ENCODE results near the gene TMEFF1.

Gene TMEFF1

GRCh38 chr9:100619194-100619593 is 146.2 kb downstream of the TMEFF1 start:
- H3K9me2 ChIP-seq (replicated peaks; ENCODE audit: control insufficient read depth, low read length) = no peaks in the 10 kb centered on the region
- TF ChIP-seq EZH2phosphoT487 (IDR thresholded peaks at IDR 0.05; ENCODE audit: borderline replicate concordance, low read length) (no peak), CTCF (IDR thresholded peaks at IDR 0.05; ENCODE audit: low read depth, low read length, poor library complexity, severe bottlenecking) (no peak)
- no peaks in the 10 kb centered on the region for H3K9me3 ChIP-seq (ENCODE audit: control insufficient read depth, insufficient read depth, low read length)

GRCh38 chr9:100619665-100620064 is 146.7 kb downstream of the TMEFF1 start:
- H4K20me1 ChIP-seq (ENCODE audit: control insufficient read depth, insufficient read depth, low read depth, low read length) = no peaks in the 10 kb centered on the region
- no peaks in the 10 kb centered on the region for H3F3A ChIP-seq (ENCODE audit: control insufficient read depth, insufficient read depth)
- no peaks in the 10 kb centered on the region for H3K27me3 ChIP-seq (ENCODE audit: control insufficient read depth, low read length)
- no peak overlapping the region for H3K4me2 ChIP-seq (ENCODE audit: low read length)
- H3K9me2 ChIP-seq (replicated peaks; ENCODE audit: control insufficient read depth, low read length) = no peaks in the 10 kb centered on the region
- H3K4me1 ChIP-seq (ENCODE audit: control insufficient read depth, low read length) = no peaks in the 10 kb centered on the region
- H3K36me3 ChIP-seq (ENCODE audit: control insufficient read depth, low read length) = no peaks in the 10 kb centered on the region
- no peak for TF ChIP-seq CTCF (IDR thresholded peaks at IDR 0.05; ENCODE audit: low read depth, low read length, poor library complexity, severe bottlenecking)
- no peaks in the 10 kb centered on the region for H3K79me2 ChIP-seq (ENCODE audit: control insufficient read depth, low read length)
- H3K4me3 ChIP-seq (ENCODE audit: low read length) = no peak overlapping the region
- no peaks in the 10 kb centered on the region for H3K9me3 ChIP-seq (ENCODE audit: control insufficient read depth, insufficient read depth, low read length)
- no peak overlapping the region for H3K27ac ChIP-seq (ENCODE audit: low read depth, low read length)

More at GRCh38 chr9:100619194-100619593, 146.2 kb downstream of the TMEFF1 start:
- H3F3A ChIP-seq (ENCODE audit: control insufficient read depth, insufficient read depth) = no peaks in the 10 kb centered on the region
- H3K79me2 ChIP-seq (ENCODE audit: control insufficient read depth, low read length) = no peaks in the 10 kb centered on the region
- H4K20me1 ChIP-seq (ENCODE audit: control insufficient read depth, insufficient read depth, low read depth, low read length) = no peaks in the 10 kb centered on the region
- H3K4me2 ChIP-seq (ENCODE audit: low read length) = no peak overlapping the region
- no peak overlapping the region for H3K4me3 ChIP-seq (ENCODE audit: low read length)
- no peaks in the 10 kb centered on the region for H3K36me3 ChIP-seq (ENCODE audit: control insufficient read depth, low read length)
- no peaks in the 10 kb centered on the region for H3K27me3 ChIP-seq (ENCODE audit: control insufficient read depth, low read length)
- no peaks in the 10 kb centered on the region for H3K4me1 ChIP-seq (ENCODE audit: control insufficient read depth, low read length)
- no peak overlapping the region for H3K27ac ChIP-seq (ENCODE audit: low read depth, low read length)

GRCh38 chr9:100623969-100624368 is 151.0 kb downstream of the TMEFF1 start:
- no peaks in the 10 kb centered on the region for H3F3A ChIP-seq (ENCODE audit: control insufficient read depth, insufficient read depth)
- H3K9me2 ChIP-seq (replicated peaks; ENCODE audit: control insufficient read depth, low read length) = no peaks in the 10 kb centered on the region
- no peaks in the 10 kb centered on the region for H3K4me1 ChIP-seq (ENCODE audit: control insufficient read depth, low read length)
- H3K36me3 ChIP-seq (ENCODE audit: control insufficient read depth, low read length) = no peaks in the 10 kb centered on the region
- H3K4me3 ChIP-seq (ENCODE audit: low read length) = no peak overlapping the region
- no peak for TF ChIP-seq CTCF (IDR thresholded peaks at IDR 0.05; ENCODE audit: low read depth, low read length, poor library complexity, severe bottlenecking)
- no peak for TF ChIP-seq EZH2phosphoT487 (IDR thresholded peaks at IDR 0.05; ENCODE audit: borderline replicate concordance, low read length)
- H4K20me1 ChIP-seq (ENCODE audit: control insufficient read depth, insufficient read depth, low read depth, low read length) = no peaks in the 10 kb centered on the region
- H3K79me2 ChIP-seq (ENCODE audit: control insufficient read depth, low read length) = no peaks in the 10 kb centered on the region
- H3K9me3 ChIP-seq (ENCODE audit: control insufficient read depth, insufficient read depth, low read length) = no peaks in the 10 kb centered on the region
- H3K27ac ChIP-seq (ENCODE audit: low read depth, low read length) = no peak overlapping the region
- H3K4me2 ChIP-seq (ENCODE audit: low read length) = no peak overlapping the region
- no peaks in the 10 kb centered on the region for H3K27me3 ChIP-seq (ENCODE audit: control insufficient read depth, low read length)

- no peaks in the 10 kb centered on the region for H3K79me2 ChIP-seq (ENCODE audit: control insufficient read depth, low read length)
- no peak overlapping the region for H3K27ac ChIP-seq (ENCODE audit: low read depth, low read length)
- no peaks in the 10 kb centered on the region for H3K9me3 ChIP-seq (ENCODE audit: control insufficient read depth, insufficient read depth, low read length)
- H3K9me2 ChIP-seq (replicated peaks; ENCODE audit: control insufficient read depth, low read length) = no peaks in the 10 kb centered on the region
- no peak overlapping the region for H3K4me2 ChIP-seq (ENCODE audit: low read length)
- no peaks in the 10 kb centered on the region for H3K27me3 ChIP-seq (ENCODE audit: control insufficient read depth, low read length)
- TF ChIP-seq CTCF (IDR thresholded peaks at IDR 0.05; ENCODE audit: low read depth, low read length, poor library complexity, severe bottlenecking) = no peak
- TF ChIP-seq EZH2phosphoT487 (IDR thresholded peaks at IDR 0.05; ENCODE audit: borderline replicate concordance, low read length) = no peak
- H3F3A ChIP-seq (ENCODE audit: control insufficient read depth, insufficient read depth) = no peaks in the 10 kb centered on the region
- H3K4me1 ChIP-seq (ENCODE audit: control insufficient read depth, low read length) = no peaks in the 10 kb centered on the region
- no peak overlapping the region for H3K4me3 ChIP-seq (ENCODE audit: low read length)
- H4K20me1 ChIP-seq (ENCODE audit: control insufficient read depth, insufficient read depth, low read depth, low read length) = no peaks in the 10 kb centered on the region
- no peaks in the 10 kb centered on the region for H3K36me3 ChIP-seq (ENCODE audit: control insufficient read depth, low read length)
Measured at GRCh38 chr9:100626949-100627348, 154.0 kb downstream of the TMEFF1 start.
